HG02943 (cell line): ENCODE results near the gene RAPGEF4.

Source experiments
- ATAC-seq: cut with Tn5 transposase; IDR thresholded peaks from one replicate; pipeline ENCODE4 v1.9.1; 2021; ENCODE audit warnings: mild to moderate bottlenecking, low read depth, moderate library complexity; ENCODE audit not compliant: unreplicated experiment

The RAPGEF4 gene

GRCh38 chr2:172894689-172895387 is 159.2 kb downstream of the RAPGEF4 start:
- no peak for ATAC-seq

GRCh38 chr2:172896661-172897081 is 161.0 kb downstream of the RAPGEF4 start:
- no peak for ATAC-seq

GRCh38 chr2:172900871-172901270 is 165.2 kb downstream of the RAPGEF4 start:
- no peak for ATAC-seq

GRCh38 chr2:172901913-172902312 is 166.3 kb downstream of the RAPGEF4 start:
- no peak for ATAC-seq

- no peak for ATAC-seq
Measured at GRCh38 chr2:172904236-172904635, 168.6 kb downstream of the RAPGEF4 start.

- no peak for ATAC-seq
Measured at GRCh38 chr2:172905937-172906811, 170.5 kb downstream of the RAPGEF4 start.

GRCh38 chr2:172908275-172908674 is 172.6 kb downstream of the RAPGEF4 start:
- no peak for ATAC-seq

GRCh38 chr2:172909454-172909853 is 173.8 kb downstream of the RAPGEF4 start:
- ATAC-seq = no peak

- no peak for ATAC-seq
Measured at GRCh38 chr2:172912266-172912665, 176.6 kb downstream of the RAPGEF4 start.

- no peak for ATAC-seq
Measured at GRCh38 chr2:172914341-172915008, 178.8 kb downstream of the RAPGEF4 start.

GRCh38 chr2:172917716-172918115 is 182.1 kb downstream of the RAPGEF4 start:
- no peak for ATAC-seq

GRCh38 chr2:172919732-172920131 is 184.1 kb downstream of the RAPGEF4 start:
- peak; percentile 82 for ATAC-seq

- ATAC-seq = no peak
Measured at GRCh38 chr2:172921532-172922236, 186.0 kb downstream of the RAPGEF4 start.

GRCh38 chr2:172922306-172922705 is 186.7 kb downstream of the RAPGEF4 start:
- no peak for ATAC-seq

GRCh38 chr2:172922815-172923214 is 187.2 kb downstream of the RAPGEF4 start:
- no peak for ATAC-seq

- ATAC-seq = no peak
Measured at GRCh38 chr2:172924097-172924660, 188.5 kb downstream of the RAPGEF4 start.

GRCh38 chr2:172925600-172925999 is 190.0 kb downstream of the RAPGEF4 start:
- ATAC-seq = no peak

GRCh38 chr2:172926785-172927640 is 191.4 kb downstream of the RAPGEF4 start:
- ATAC-seq = no peak

GRCh38 chr2:172927641-172928357 is 192.2 kb downstream of the RAPGEF4 start:
- ATAC-seq = no peak
